HUES64 (cell line): ENCODE results near the gene R3HDM1.
A peak's percentile ranks its signal among the peaks of the same experiment; 100 is the strongest.
"Not testable (repeated sequence)": the region's sequence is repeated elsewhere in the genome, so short reads cannot be mapped to it uniquely, and the experiment has no call there.

ENCODE experiments used
- H3K27ac ChIP-seq: 2 replicates; pipeline ENCODE4 v1.7.0; 2013; ENCODE audit warnings: low read depth, low read length, inconsistent platforms
- H3K27me3 ChIP-seq: 2 replicates; pipeline ENCODE4 v1.6.1; 2013; ENCODE audit warnings: mild to moderate bottlenecking, low read length; ENCODE audit not compliant: insufficient read depth
- H3K36me3 ChIP-seq: 2 replicates; pipeline ENCODE4 v1.6.1; 2013; ENCODE audit warnings: mild to moderate bottlenecking, low read length; ENCODE audit not compliant: insufficient read depth
- H3K4me1 ChIP-seq: 2 replicates; pipeline ENCODE4 v1.6.1; 2013; ENCODE audit warnings: mild to moderate bottlenecking, low read length, moderate library complexity; ENCODE audit not compliant: insufficient read depth
- H3K4me3 ChIP-seq: 2 replicates; pipeline ENCODE4 v1.5.1; 2013; ENCODE audit warnings: mild to moderate bottlenecking, low read length, moderate library complexity
- H3K9ac ChIP-seq: 2 replicates; pipeline ENCODE4 v1.6.1; 2013; ENCODE audit warnings: mild to moderate bottlenecking, low read depth, low read length
- H3K9me3 ChIP-seq: 2 replicates; pipeline ENCODE4 v1.6.1; 2013; ENCODE audit warnings: low read depth, low read length; ENCODE audit not compliant: insufficient read depth
- WGBS: fragments of 150-250, 120-280 bp; methylation state at CpG from one replicate; pipeline ENCODE4 v1.1.7; 2013; ENCODE audit warnings: missing lambda C conversion rate; 5-methylcytosine and 5-hydroxymethylcytosine counted together

Gene R3HDM1

DNA sequence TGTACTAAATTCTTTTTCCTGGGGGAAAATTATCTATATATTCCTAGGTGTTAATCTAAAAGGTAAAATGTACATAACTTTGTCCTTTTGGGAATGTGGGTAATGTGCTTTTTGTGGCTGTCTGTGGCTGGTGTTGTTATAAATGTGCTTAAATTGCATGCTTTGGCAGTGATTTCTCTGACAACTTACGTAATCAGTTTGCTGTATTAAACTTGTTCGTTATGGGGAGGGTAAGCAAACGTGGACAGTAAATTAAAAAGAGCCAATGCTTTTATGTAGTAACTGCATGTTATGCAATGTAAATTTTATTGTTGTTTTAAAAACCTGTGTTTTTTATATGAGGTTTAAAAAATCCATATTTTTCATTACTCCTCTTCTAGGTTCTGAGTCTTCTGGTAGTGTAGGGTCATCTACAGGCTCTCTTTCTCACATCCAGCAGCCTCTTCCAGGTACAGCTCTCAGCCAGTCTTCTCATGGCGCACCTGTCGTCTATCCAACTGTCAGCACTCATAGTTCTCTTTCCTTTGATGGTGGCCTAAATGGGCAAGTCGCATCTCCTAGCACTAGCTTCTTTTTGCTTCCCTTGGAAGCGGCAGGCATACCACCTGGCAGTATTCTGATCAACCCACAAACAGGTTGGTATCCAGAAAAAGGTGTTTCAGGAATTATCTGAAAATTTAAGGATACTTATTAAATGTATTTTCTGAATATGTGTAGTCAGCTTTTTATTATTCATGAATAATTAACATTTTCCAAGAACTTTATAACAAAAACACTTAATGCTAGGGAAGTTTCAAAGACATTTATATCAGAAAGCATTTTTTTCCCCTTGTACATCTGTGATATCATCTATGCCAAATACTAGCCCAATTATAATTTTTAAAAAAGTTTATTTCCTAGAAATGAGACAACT is 110.1 kb downstream of the R3HDM1 start:
- Histone ChIP-seq H3K9me3 (no peaks in the 10 kb centered on the region), H3K9ac (no peak overlapping the region), H3K27me3 (no peaks in the 10 kb centered on the region), H3K27ac (no peak overlapping the region), H3K4me3 (no peak overlapping the region), H3K36me3 (peaks cover 91% of the 10 kb centered on the region), H3K4me1 (no peaks in the 10 kb centered on the region)
- whole genome bisulfite sequencing = 97% methylated on average over 7 of the region's 7 CpGs

DNA sequence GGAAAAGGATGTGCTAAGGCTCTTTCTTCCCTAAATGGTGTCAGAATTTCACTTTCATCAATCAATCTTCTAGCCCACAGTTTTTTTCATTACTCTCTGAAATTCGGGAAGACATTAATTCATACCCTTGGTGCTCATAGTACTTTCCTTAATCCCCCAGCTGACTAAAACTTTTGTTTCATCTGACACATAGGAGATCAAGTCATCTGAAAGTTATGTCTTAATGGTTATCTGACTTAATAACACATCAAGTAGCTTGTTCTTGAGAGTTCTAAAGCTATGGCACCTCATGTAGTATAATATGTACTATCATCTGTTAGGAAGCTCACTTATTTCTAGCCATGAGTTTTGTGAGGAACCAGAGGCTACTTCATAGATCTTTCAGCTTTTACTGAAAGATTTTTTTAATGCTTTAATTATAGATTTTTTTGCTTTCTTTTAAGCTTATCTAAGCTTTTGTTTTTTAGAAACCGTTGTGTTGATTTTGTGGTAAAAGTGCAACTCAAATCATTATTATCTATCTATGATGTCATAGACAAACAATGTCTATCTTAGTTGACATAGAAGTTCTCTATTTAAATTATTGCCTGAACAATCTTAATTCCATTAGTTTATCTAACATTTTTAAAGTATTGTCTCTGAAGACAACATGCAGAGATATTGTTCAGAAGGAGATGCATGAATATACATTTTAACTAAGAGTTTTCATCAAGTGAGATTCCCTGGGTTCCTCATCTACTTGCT is 116.7 kb downstream of the R3HDM1 start:
- 93% methylated on average over 1 of the region's 2 CpGs for WGBS
- no peak overlapping the region for H3K9ac ChIP-seq
- H3K27ac ChIP-seq = no peak overlapping the region
- no peak overlapping the region for H3K4me3 ChIP-seq
- H3K4me1 ChIP-seq = no peaks in the 10 kb centered on the region
- H3K36me3 ChIP-seq = peaks cover 88% of the 10 kb centered on the region
- H3K27me3 ChIP-seq = no peaks in the 10 kb centered on the region
- no peaks in the 10 kb centered on the region for H3K9me3 ChIP-seq

DNA sequence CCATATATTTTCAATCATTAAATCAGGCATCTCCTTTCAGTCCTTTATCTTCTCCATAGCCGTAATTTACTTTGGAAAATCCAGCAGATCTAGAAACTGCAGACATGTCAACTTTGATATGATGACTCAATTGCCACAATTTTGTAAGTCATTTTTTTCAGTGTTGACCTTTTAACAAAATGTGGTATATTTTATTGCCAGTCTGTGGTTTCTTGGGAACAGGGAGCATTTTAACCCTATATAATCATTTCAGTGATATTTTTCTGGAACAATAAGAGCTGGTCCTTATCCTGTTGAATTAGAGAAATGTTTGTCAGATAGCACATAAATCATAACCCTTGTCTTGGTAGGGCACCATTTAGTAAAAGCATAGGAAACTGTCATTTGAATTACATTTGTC is 119.4 kb downstream of the R3HDM1 start:
- Histone ChIP-seq H3K9me3 (no peaks in the 10 kb centered on the region), H3K4me1 (no peaks in the 10 kb centered on the region), H3K4me3 (no peak overlapping the region), H3K27ac (no peak overlapping the region), H3K27me3 (no peaks in the 10 kb centered on the region), H3K9ac (no peak overlapping the region), H3K36me3 (peaks cover 84% of the 10 kb centered on the region)
- 94% methylated on average over 1 of the region's 1 CpG for WGBS

DNA sequence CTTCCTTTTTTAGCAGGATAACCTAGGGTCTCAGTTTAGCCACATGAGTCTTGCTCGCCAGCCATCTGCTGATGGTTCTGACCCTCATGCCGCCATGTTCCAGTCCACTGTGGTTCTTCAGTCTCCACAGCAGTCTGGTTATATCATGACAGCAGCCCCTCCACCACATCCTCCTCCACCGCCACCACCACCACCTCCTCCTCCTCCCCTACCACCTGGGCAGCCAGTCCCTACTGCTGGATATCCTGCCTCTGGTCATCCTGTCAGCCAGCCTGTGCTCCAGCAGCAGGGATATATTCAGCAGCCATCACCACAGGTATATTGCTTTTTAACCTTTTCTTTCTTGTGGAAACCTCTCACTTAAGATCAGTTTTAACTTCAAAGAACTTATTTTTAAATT is 120.4 kb downstream of the R3HDM1 start:
- Histone ChIP-seq H3K4me1 (no peaks in the 10 kb centered on the region), H3K27ac (no peak overlapping the region), H3K4me3 (no peak overlapping the region), H3K9me3 (no peaks in the 10 kb centered on the region), H3K9ac (no peak overlapping the region), H3K36me3 (peaks cover 88% of the 10 kb centered on the region), H3K27me3 (no peaks in the 10 kb centered on the region)
- 93% methylated on average over 3 of the region's 3 CpGs for WGBS

DNA sequence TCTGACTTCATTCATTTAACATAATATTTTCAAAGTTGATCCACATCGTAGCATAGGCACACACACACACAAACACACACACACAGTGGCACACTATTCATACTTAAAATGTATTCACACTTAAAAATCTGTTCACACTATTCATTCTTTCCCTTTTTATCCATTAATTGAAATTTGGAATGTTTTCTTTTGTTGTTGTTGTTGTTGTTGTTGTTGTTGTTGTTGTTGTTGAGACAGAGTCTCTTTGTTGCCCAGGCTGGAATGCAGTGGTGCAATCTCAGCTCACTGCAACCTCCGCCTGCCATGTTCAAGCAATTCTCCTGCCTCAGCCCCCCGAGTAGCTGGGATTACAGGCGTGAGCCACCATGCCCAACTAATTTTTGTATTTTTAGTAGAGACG is 123.0 kb downstream of the R3HDM1 start:
- not testable (repeated sequence) for H3K27ac ChIP-seq, H3K27me3 ChIP-seq, H3K9ac ChIP-seq, H3K9me3 ChIP-seq, H3K4me1 ChIP-seq, H3K4me3 ChIP-seq
- peaks cover 84% of the 10 kb centered on the region for H3K36me3 ChIP-seq
- WGBS = 98% methylated on average over 5 of the region's 5 CpGs

DNA sequence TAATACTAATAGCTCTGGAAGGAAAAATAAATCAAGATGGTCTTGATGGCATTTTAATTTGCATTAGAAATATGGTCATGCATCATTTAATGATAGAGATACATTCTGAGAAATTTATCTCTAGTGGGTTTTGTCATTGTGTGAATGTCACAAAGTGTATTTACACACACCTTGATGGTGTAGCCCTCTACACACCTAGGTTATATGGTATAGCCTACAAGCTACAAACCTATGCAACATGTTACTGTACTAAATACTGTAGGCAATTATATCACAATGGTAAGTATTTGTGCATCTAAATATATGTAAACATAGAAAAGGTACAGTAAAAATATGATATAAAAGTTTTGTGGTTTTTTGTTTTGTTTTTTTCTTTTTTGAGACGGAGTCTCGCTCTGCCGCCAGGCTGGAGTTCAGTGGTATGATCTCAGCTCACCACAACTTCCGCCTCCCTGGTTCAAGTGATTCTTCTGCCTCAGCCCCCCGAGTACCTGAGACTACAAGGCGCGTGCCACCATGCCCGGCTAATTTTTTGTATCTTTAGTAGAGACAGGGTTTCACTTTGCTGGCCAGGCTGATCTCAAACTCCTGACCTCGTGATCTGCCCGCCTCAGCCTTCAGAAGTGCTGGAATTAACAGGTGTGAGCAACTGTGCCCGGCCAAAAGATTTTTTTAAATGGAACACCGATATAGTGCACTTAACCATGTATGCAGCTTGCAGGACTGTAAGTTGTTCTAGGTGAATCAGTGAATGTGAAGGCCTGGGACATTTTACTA is 126.7 kb downstream of the R3HDM1 start:
- Histone ChIP-seq H3K27ac (no peak overlapping the region), H3K9ac (no peak overlapping the region), H3K9me3 (no peaks in the 10 kb centered on the region), H3K27me3 (no peaks in the 10 kb centered on the region), H3K36me3 (peaks cover 78% of the 10 kb centered on the region), H3K4me3 (no peak overlapping the region), H3K4me1 (no peaks in the 10 kb centered on the region)
- 96% methylated on average over 12 of the region's 12 CpGs for WGBS

DNA sequence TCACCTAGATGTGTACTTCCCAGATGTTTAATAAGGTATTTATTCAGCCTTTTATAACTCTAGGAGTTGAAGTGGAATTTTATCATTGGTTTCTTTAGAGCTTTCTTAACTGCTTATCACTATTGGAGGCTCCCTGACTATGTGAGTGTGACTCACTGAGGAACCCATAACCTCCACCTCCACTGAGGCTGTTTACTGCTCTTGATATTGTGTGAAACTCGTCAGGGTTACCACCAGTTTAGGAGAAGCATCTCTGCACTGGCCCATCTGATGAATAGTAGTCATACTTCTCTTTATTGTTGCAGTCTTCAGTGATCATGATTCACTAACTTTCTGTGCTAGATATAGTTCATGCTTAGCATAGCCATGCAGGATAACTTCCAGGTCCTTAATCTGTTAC is 130.8 kb downstream of the R3HDM1 start:
- Histone ChIP-seq H3K27ac (no peak overlapping the region), H3K4me1 (peaks cover 7% of the 10 kb centered on the region; the same call in 1 of the 2 replicates), H3K27me3 (no peaks in the 10 kb centered on the region), H3K9me3 (no peaks in the 10 kb centered on the region), H3K36me3 (peaks cover 78% of the 10 kb centered on the region), H3K4me3 (no peak overlapping the region), H3K9ac (no peak overlapping the region)
- WGBS = 86% methylated on average over 1 of the region's 1 CpG

DNA sequence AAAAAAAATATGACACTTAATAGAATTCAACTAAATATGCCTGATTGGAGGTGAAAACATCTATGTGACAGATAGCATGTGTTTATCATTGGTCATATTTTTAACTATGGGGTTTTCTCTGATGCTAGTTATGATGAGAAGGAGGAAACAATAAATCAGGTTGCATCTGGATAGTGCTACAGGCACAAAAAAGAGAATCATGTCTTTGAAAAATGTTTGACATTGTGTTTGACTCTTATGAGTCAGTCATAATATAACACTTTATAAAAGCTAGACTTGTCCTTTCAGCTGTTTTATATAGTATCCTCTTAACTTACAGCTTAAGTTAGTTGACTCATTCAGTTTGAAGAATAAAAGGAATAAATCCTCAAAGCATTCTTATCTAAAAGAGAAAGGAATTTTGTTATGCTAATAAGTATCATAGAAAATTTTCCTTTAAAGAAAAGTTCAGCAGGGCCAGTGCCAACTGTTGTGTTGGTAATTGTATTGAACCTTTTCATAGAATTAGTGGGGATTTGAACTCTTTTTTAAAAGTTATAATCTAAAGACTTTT is 131.9 kb downstream of the R3HDM1 start:
- Histone ChIP-seq H3K9me3 (no peaks in the 10 kb centered on the region), H3K27ac (no peak overlapping the region), H3K36me3 (peaks cover 71% of the 10 kb centered on the region), H3K4me1 (peaks cover 12% of the 10 kb centered on the region), H3K9ac (no peak overlapping the region), H3K27me3 (no peaks in the 10 kb centered on the region), H3K4me3 (no peak overlapping the region)

DNA sequence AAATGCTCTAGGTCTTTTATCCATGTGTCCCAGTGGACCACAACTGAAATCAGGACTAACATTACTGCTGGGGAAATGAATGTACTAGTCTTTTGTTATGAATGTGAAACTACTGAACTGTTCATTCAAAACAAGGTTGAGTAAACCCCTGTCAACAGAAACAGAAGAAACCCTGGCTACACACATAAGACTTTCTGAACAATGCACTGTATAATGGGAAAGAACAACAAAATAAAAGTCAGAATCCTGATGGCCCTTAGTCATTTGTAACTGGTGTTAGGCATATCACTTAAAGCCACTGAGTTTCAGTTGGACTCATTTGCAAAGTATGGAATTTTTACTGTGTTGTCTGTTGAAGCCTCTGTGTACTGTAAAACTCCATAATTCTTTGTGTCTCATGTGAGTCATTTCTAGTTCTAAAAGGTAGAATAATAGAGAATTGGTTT is 133.4 kb downstream of the R3HDM1 start:
- H3K27ac ChIP-seq = no peak overlapping the region

DNA sequence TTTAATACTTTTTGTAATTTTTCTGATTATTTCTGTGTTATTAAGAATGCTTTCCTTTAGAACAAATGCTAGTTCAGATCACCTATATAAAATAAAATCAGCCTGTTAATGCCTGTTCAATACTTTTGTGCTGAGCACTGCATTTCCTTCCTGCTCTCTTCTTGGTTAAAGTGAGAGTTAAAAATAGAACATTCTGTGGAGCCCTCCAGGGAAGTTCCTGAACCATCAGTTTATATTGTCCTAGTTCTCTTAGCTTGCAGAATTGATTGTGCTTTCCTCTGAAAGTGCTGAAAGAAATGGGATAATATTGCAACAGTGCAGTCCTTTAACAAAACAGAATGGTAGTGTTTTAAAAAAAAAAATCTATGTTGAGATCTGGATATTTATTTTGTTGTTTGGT is 135.8 kb downstream of the R3HDM1 start:
- Histone ChIP-seq H3K27ac (peak overlapping the region; percentile 1; the same call in 1 of the 2 replicates), H3K36me3 (peaks cover 63% of the 10 kb centered on the region), H3K27me3 (no peaks in the 10 kb centered on the region), H3K9me3 (no peaks in the 10 kb centered on the region), H3K4me1 (peaks cover 12% of the 10 kb centered on the region), H3K9ac (no peak overlapping the region), H3K4me3 (no peak overlapping the region)

More for the DNA sequence above, 133.4 kb downstream of the R3HDM1 start:
- H3K4me3 ChIP-seq = no peak overlapping the region
- no peaks in the 10 kb centered on the region for H3K9me3 ChIP-seq
- H3K36me3 ChIP-seq = peaks cover 67% of the 10 kb centered on the region
- no peak overlapping the region for H3K9ac ChIP-seq
- peaks cover 12% of the 10 kb centered on the region for H3K4me1 ChIP-seq
- no peaks in the 10 kb centered on the region for H3K27me3 ChIP-seq

DNA sequence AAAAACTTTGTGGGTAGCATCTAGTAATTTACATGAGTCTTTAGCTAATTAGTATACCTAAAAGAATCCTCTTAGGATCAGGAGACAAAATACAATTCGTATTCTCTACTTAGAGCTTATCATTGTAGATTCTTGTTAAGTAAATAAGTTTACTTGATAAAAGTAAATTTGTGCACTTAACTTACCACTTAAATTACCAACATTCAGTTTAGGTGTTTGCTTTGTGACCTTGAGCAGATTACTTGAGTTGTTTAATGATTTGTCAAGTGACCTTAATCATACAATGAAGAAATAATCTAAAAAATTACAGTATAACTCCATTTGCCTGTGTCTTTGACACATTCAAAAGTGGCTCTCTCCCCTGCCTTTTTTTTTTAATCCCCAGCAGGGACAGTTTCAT is 143.2 kb downstream of the R3HDM1 start:
- Histone ChIP-seq H3K9me3 (no peaks in the 10 kb centered on the region), H3K27me3 (no peaks in the 10 kb centered on the region), H3K9ac (no peak overlapping the region), H3K4me1 (no peaks in the 10 kb centered on the region), H3K27ac (no peak overlapping the region), H3K36me3 (peaks cover 63% of the 10 kb centered on the region), H3K4me3 (no peak overlapping the region)
- WGBS = no CpG with 5 or more reads among the region's 1 CpG
